Myocyte (in vitro differentiated cells): ENCODE measurements around the gene ITCH. TPM values are rescaled to one million over a fixed set of nuclear protein-coding genes. Genes with fewer than 3 reads are reported as not detected.
A peak's percentile ranks its signal among the peaks of the same experiment; 100 is the strongest.
"Not testable (repeated sequence)": the region's sequence is repeated elsewhere in the genome, so short reads cannot be mapped to it uniquely, and the experiment has no call there.

Source experiments
- DNase-seq: peaks from one replicate; pipeline ENCODE4 v3.0.0-alpha.2; 2012; ENCODE audit warnings: low read depth
- total RNA-seq: library from RNA; depleted of rRNA; stranded (reverse); fragments of >200 nt; gene quantifications from 2 replicates; pipeline ENCODE4 v1.2.3, GENCODE V29; 2014

ITCH gene
- total RNA-seq, 1 donor from 2014 or later, result 63.7 TPM

DNA sequence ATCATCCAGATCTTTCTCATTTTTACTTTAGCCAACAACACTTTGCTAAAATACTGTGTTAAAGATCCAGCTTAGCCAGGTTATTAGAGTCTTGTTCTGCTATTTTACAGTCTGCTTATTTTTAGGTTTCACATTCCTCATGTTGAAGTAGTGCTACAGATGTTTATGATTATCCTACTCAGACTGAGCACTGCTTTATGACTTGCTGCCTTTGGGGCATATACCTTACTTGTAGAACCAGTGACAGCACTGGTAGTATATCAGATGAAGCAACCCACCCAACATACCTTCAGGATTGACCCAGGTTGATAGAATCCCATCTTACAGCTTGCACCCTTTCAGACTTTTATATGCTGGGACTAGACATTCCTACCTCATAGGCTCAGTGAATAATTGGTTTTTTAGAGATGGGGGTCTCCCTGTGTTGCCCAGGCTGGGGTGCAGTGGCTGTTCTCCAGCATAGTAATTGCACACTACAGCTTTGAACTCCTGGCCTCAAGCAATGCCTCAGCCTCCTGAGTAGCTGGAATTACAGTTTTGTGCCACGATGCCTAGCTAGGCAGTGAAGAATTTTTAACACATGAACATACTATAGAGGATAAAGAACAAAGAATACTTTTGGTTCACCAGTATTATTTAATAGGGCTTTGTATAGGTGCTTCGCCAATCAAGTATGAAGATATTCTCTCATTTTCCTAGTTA, 89.4 kb downstream of the ITCH start:
- DNase-seq, result no peak

DNA sequence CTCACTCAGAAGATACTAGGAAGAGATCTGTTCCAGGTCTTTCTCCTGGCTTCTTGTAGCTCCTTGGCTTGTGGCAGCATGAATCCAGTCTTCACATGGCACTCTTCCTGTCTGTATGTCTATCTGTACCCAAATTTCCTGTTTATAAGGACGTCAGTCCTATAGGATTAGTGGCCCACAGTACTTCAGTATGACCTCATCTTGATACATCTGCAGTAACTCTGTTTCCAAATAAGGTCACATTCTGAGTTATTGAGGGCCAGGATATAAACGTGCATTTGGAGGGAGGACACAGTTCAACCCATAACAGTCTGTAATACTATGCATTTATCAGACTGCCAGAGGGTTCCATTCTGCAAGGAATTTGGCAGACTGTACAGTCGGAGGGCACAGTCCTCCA, 95.6 kb downstream of the ITCH start:
- DNase-seq, result no peak

DNA sequence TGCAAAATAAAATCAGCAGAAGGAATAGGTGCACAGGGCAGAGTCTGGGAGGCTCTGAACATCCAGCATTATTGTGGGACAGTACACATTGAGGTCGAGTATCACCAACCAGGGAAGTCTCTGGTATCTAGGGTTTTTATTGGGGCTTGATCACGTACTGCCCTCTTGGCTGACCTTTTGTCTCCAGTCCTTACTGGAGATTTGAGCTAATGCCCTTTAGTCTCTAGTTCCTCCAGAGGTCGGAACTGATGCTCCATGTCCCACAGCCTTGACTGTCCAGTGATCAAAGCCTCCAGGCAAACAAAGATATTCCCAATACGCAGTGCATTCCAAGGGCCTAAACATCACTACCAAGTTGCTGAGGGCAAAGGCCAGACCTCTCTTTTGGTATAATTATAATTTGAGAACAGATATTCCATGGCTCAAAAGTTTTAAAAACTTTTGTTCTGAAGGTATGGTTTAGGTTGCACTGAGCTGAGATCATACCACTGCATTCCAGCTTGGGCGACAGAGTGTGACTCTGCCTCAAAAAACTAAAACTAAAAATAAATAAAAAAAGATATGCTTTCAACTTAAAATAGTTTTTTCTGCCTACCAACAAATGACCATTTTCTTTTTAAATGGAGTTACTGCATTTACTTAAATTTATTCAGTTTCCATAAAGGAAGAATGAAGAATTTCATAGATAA, 96.3 kb downstream of the ITCH start:
- no peak for DNase-seq

DNA sequence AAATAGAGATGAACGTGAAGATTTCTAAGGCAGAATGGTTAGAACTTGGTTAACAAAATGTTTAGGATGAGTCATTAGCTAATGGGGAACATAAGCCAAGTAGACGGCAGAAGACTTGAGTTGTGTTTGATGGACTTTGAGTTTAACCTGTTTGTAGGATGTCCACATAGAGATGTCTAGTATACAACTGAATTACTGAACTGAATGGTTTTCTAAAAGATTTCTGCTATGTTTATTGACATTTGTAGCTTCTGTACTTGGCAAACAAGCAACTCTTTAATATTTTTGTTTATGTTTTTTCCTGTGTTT, 98.7 kb downstream of the ITCH start:
- DNase-seq, result no peak

DNA sequence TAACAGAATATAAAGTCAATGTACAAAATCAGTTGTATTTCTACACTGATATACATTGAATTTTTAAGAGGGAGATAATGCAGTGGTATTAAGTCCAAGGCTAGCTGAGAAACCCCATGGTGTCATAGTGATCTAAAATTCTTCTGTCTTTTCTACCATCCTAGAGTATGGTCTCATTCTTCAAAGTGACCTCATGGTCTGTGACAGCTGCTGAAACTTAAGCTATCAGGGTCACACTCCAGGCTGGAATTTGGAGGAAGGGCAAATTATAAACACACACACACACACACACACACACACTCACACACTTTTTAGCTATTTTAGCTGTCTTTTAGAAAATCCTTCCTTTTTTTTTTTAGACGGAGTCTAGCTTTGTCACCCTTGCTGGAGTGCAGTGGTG, 105.9 kb downstream of the ITCH start:
- DNase-seq, result peak; percentile 81

DNA sequence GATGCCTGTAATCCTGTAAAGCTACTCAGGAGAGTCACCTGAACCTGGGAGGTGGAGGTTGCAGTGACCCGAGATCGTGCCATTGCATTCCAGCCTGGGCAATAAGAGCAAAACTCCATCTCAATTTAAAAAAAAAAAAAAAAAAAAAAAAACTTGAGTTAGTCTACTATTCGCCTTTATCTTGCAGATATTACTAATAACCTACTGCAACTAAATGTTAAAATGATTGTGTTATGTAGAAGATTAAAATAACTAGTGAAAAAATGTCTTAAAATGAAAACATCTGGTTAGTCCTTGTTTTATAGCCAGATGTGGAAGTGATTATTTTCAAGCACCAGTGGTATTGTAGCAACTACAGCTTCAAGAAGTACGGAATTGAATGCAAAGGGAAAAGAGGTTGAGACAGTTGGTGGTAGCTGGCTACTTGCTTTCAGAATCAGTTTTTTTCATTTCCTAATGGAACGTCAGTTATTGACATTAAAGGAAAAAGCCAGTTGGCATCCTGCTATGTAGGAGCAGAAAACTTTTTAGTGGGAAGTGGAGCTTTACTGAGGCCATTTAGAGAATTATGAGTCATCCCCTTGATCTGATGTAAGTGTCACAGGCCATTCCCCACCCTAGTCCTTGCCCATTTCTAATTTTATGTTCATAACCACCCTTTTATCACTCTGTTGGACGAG, 109.3 kb downstream of the ITCH start:
- peak; percentile 73 for DNase-seq

DNA sequence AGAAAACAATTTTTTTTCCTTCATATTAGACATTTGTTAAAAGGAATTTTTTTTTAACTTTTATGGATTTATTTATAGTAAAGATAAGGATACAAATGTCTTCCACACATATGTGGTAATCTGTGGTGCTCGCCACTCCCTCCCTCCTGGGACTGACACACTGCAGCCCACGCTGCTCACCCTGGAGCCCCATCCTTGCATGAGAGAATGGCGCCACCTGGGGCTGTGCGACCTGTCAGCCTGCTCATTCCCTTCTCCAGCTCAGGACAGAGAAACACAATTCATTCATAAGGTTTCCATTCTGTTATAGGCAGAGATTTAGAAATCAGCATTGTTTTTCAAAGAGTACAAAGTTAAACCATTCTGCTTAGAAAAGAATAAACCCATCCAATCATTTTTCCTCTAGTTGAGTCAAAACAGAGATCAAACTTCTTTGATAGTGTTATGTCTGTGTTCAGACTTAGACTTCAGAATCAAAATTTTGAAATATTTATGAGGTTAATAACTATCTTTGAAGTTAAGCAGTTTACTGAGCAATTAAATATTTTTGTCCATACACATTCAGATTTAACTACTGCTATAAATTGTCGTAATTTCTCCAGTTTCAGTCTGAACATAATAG, 110.3 kb downstream of the ITCH start:
- DNase-seq, result peak; percentile 69

DNA sequence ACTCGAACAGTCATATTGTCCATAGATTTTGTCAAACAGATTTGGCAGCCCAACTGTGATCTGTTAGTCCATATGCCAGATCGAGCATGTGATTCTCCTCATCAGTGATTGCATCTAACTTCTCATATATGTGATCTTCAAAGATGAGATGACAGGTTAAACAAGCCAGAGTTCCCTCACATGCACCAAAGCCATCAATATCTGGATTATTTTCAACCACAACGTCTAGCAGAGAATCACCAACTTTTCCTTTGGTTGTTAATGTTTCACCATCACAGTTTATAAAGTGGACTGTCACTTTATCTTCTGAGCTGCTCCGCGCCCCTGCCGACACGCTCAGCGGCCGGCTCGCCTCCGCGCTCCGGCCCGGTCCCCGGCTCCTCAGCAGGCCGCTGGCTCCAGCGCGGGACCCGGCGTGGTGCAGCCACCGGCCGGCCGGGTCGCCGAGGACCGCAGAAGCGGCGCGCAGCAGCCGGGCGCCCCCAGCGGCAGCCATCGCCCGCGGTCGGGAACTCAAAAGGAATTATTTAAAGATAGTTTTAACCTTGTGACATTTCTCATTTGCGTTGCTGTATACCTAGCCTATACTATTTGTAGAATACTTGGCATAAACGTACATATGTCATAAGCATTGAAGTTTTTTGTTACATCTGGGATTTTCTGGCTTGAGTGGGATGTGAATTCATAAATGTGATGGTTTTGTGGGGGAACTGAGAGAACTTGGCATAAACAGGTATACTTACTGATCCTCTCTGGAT, 113.1 kb downstream of the ITCH start:
- peak; percentile 55 for DNase-seq

DNA sequence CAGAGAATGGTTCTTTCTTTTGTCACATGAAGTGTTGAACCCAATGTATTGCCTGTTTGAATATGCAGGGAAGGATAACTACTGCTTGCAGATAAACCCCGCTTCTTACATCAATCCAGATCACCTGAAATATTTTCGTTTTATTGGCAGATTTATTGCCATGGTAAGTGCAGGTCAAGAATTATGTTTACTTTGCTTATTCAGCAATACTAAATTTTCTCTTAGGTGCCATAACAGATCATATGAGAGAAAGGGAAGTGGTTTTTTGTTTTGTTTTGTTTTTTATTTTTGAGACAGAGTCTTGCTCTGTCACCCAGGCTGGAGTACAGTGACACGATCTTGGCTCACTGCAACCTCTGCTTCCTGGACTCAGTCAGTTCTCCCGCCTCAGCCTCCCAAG, 116.6 kb downstream of the ITCH start:
- no peak for DNase-seq

DNA sequence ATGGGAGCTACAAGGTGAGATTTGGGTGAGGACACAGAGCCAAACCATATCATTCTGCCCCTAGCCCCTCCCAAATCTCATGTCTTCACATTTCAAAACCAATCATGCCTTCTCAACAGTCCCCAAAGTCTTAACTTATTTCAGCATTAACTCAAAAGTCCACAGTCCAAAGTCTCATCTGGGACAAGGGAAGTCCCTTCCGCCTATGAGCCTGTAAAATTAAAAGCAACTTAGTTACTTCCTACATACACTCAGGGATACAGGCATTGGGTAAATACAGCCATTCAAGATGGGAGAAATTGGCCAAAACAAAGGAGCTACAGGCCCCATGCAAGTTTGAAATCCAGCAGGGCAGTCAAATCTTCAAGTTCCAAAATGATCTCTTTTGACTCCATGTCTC, 119.1 kb downstream of the ITCH start:
- not testable (repeated sequence) for DNase-seq

DNA sequence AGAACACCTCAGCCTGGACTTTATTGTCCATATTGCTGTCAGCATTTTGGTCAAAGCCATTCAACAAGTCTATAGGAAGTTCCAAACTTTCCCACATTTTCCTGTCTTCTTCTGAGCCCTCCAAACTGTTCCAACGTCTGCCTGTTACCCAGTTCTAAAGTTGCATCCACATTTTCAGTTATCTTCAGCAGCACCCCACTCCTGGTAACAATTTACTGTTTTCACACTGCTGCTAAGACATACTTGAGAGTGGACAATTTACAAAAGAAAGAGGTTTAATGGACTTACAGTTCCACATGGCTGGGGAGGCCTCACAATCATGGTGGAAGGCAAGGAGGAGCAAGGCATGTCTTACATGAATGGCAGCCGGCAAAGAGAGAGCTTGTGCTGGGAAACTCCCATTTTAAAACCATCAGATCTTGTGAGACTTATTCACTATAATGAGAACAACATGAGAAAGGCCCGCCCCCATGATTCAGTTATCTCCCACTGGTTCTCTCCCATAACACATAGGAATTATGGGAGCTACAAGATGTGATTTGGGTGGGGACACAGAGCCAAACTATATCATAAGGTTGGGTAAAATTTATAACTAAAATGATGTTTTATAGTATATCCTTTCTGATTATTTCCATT, 120.6 kb downstream of the ITCH start:
- not testable (repeated sequence) for DNase-seq

DNA sequence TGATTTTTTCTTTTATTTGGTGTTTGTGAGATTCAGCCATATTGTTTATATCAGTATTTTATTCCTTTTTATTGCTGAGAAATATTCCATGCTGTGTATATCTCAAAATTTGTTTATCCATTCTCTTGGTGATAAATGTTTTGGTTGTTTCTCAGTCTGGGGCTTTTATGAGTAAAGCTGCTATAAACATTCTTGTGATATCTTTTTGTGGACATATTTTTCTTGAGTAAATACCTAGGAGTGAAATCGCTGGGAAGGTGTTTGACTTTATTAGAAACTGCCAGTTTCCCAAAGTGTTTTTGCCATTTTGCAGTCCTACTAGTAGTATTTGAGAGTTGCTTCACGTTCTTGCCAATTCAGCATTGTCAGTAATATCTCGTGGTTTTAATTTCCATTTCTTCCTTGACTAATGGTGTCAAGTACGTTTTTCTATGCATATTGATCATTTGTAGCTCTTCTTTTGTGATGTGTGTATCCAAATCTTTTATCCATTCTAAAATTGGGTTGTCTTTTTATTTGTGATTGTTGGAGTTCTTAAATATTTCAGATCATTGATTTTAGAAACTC, 122.1 kb downstream of the ITCH start:
- no peak for DNase-seq

DNA sequence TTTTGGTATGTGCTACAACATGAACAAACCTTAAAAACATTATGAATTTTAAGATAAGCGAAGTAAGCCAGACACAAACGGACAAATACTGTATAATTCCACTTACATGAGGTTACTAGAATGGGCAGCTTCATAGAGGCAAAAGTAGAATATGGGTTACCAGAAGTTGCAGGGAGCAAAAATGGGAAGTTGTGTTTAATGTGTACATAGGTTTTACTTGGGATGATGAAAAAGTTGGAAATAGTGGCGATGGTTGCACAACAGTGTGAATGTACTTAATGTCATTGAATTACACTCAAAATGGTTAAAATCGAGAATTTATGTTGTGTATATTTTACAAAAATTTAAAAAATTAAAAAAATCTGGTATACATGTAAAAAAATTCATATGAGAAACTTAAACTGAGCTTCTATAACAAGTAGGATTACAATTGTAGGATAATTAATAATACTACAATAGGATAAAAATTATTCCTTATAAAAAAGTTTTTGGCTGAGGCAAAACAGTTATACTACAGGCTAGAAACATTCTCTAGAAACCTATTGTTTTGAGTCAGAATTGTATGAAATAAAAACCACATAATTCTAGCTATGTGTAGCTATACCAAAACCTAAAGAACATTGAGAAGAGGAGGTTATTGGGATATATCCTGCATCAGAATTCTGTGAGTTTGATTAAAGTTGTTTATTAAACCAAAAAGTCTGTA, 128.3 kb downstream of the ITCH start:
- DNase-seq, result no peak

DNA sequence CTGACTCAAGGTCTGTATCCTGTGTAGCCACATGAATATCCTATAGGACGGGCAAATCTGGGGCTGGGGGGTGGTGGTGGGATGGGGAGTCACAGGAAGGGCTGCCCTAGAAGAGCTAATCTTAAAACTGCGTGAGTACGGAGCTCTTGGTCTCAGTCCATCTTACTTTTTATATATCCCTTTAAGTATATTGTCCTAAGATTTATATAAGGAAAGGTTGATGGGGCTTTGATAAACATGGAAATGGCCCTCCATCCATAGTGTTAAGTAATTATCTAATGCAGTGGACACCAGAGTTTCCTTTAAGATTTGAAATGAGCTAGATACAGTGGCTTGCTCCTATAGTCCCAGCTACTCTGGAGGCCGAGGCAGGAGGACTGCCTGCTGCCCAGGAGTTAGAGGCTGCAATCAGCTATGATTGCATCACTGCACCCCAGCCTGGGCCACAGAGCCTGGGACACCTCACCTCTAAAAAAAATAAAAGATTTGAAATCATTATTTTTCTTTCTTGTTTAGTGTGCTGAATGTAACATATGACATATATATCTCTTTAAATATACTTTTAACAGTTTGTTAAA, 128.9 kb downstream of the ITCH start:
- no peak for DNase-seq

DNA sequence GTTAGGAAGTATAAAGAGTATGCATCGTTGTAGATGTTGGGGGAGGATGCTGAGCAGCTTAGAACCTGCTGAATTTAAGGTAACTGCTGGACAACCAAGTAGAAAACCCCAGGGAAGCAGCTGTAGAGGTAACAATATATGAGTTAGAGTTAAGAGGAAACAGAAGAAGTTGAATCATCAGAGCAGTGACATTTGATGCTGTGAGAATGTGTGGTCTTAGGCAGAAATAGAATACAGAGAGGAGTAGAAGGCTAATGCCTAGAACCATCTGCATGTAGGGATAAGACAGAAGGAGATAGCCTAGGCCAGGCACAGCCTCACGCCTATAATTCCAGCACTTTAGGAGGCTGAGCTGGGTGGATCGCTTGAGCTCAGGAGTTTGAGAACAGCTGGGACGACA, 130.6 kb downstream of the ITCH start:
- DNase-seq, result peak; percentile 87

DNA sequence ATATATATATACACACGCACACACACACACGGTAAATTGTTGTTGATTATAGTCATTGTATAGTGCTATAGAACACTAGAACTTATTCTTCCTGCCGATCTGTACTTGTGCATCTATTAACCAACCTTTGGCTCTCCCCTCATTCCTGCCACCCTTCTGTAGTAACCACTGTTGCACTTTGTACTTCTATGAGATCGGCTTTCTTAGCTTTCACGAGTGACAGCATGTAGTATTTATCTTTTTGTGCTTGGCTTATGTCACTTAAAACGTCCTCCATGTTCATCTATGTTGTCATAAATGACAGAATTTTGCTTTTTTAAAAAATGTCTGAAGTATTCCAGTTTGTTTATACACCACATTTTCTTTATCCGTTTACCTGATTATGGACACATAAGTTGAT, 132.2 kb downstream of the ITCH start:
- no peak for DNase-seq

DNA sequence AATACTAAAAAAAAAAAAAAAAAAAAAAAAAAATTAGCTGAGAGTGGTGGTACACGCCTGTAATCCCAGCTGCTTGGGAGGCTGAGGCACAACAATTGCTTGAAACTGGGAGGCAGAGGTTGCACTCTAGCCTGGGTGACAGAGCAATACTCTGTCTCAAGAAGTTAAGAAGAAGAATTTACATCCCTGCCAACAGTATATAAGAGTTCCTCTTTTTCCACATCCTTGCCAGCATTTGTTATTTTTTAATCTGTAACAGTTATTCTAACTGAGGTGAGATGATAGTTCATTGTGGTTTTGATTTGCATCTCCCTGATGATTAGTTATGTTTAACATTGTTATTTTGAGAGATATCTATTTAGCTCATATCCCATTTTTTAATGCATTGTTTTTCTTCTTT, 132.8 kb downstream of the ITCH start:
- DNase-seq, result no peak

DNA sequence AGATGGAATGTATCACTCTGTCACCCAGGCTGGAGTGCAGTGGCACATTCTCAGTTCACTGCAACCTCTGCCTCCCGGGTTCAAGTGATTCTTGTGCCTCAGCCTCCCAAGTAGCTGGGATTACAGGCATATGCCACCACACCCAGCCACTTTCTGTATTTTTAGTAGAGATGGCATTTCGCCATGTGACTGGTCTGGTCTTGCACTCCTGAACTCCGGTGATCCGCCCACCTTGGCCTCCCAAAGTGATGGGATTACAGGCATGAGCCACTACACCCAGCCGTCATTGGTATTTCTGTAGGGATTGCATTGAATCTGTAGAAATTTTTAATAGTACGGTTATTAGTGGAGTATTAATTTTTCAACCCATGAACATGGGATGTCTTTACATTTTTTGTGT, 134.5 kb downstream of the ITCH start:
- DNase-seq, result not testable (repeated sequence)

DNA sequence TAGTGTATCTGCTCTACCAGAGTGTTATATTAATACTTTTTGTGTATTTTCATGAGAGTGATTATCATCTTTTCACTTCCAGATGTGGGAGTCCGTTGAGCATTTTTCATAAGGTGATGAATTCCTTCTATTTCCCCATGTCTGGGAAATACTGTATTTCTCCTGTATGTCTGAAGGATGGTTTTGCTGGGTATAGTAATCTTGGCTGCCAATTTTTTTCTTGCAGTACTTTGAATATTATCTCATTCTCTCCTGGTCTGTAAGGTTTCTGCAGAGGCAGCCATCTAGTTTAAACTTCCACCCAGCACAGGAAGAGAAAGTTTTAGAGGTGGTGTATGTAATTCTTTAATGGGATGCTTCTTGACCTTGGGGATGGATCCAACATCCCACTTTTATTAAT, 137.8 kb downstream of the ITCH start:
- DNase-seq, result no peak

DNA sequence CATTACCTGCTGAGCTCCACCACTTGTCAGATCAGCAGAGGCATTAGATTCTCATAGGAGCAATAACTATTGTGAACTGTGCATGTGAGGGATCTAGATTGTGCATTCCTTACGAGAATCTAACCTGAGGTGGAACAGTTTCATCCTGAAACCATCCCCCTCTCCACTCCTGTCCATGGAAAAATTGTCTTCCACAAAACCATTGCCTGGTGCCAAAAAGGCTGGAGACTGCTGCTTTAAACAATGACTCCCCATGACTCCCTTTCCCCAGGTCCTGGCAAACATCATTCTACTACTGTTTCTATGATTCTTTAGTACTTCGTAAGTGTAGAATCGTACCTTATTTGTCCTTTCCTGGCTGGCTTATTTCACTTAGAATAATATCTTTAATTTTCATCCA, 143.4 kb downstream of the ITCH start:
- no peak for DNase-seq
